ENCODE data around the gene ZDHHC14.

Gene ZDHHC14

GRCh38 chr6:157450931-157451742 lies 70.1 kb downstream of the ZDHHC14 start:
- ATAC-seq (ENCODE audit: low read depth) (no peak), DNase-seq (ENCODE audit: low spot score) (no peak)
- H3K4me3 ChIP-seq (ENCODE audit: severe bottlenecking): no peak overlapping the region
- no peaks in the 10 kb centered on the region for H3K36me3 ChIP-seq (ENCODE audit: low read depth)
- no peak overlapping the region for H3K27ac ChIP-seq (ENCODE audit: poor library complexity, severe bottlenecking)
- no peaks in the 10 kb centered on the region for H3K27me3 ChIP-seq (ENCODE audit: insufficient read depth, poor library complexity, severe bottlenecking)
- H3K9me3 ChIP-seq (ENCODE audit: severe bottlenecking): no peaks in the 10 kb centered on the region
- TF ChIP-seq CTCF (IDR thresholded peaks at IDR 0.05; ENCODE audit: poor library complexity, severe bottlenecking): no peak
- no peaks in the 10 kb centered on the region for H3K4me1 ChIP-seq (ENCODE audit: insufficient read depth, poor library complexity, severe bottlenecking)

- H3K27ac ChIP-seq (ENCODE audit: poor library complexity, severe bottlenecking): no peak overlapping the region
- ATAC-seq (ENCODE audit: low read depth) (no peak), DNase-seq (ENCODE audit: low spot score) (no peak)
- H3K27me3 ChIP-seq (ENCODE audit: insufficient read depth, poor library complexity, severe bottlenecking): no peaks in the 10 kb centered on the region
- no peaks in the 10 kb centered on the region for H3K36me3 ChIP-seq (ENCODE audit: low read depth)
- TF ChIP-seq CTCF (IDR thresholded peaks at IDR 0.05; ENCODE audit: poor library complexity, severe bottlenecking): no peak
- H3K9me3 ChIP-seq (ENCODE audit: severe bottlenecking): no peaks in the 10 kb centered on the region
- no peaks in the 10 kb centered on the region for H3K4me1 ChIP-seq (ENCODE audit: insufficient read depth, poor library complexity, severe bottlenecking)
- H3K4me3 ChIP-seq (ENCODE audit: severe bottlenecking): no peak overlapping the region
Observed at GRCh38 chr6:157452096-157452495, 71.1 kb downstream of the ZDHHC14 start.

- H3K9me3 ChIP-seq (ENCODE audit: severe bottlenecking): no peaks in the 10 kb centered on the region
- ATAC-seq (ENCODE audit: low read depth): no peak
- H3K4me1 ChIP-seq (ENCODE audit: insufficient read depth, poor library complexity, severe bottlenecking): no peaks in the 10 kb centered on the region
- TF ChIP-seq CTCF (IDR thresholded peaks at IDR 0.05; ENCODE audit: poor library complexity, severe bottlenecking): no peak
- H3K27ac ChIP-seq (ENCODE audit: poor library complexity, severe bottlenecking): no peak overlapping the region
- no peak for DNase-seq (ENCODE audit: low spot score)
- H3K4me3 ChIP-seq (ENCODE audit: severe bottlenecking): no peak overlapping the region
- no peaks in the 10 kb centered on the region for H3K36me3 ChIP-seq (ENCODE audit: low read depth)
- no peaks in the 10 kb centered on the region for H3K27me3 ChIP-seq (ENCODE audit: insufficient read depth, poor library complexity, severe bottlenecking)
Observed at GRCh38 chr6:157453131-157453530, 72.1 kb downstream of the ZDHHC14 start.

GRCh38 chr6:157453978-157454377 lies 73.0 kb downstream of the ZDHHC14 start:
- H3K4me1 ChIP-seq (ENCODE audit: insufficient read depth, poor library complexity, severe bottlenecking): no peaks in the 10 kb centered on the region
- no peak for TF ChIP-seq CTCF (IDR thresholded peaks at IDR 0.05; ENCODE audit: poor library complexity, severe bottlenecking)
- H3K4me3 ChIP-seq (ENCODE audit: severe bottlenecking): no peak overlapping the region
- H3K36me3 ChIP-seq (ENCODE audit: low read depth): no peaks in the 10 kb centered on the region
- ATAC-seq (ENCODE audit: low read depth) (no peak), DNase-seq (ENCODE audit: low spot score) (no peak)
- no peaks in the 10 kb centered on the region for H3K9me3 ChIP-seq (ENCODE audit: severe bottlenecking)
- H3K27me3 ChIP-seq (ENCODE audit: insufficient read depth, poor library complexity, severe bottlenecking): no peaks in the 10 kb centered on the region
- H3K27ac ChIP-seq (ENCODE audit: poor library complexity, severe bottlenecking): no peak overlapping the region
